OCI-LY1 (cell line): Measurements from ENCODE around the gene P3R3URF.
"Not testable (repeated sequence)": the region's sequence is repeated elsewhere in the genome, so short reads cannot be mapped to it uniquely, and the experiment has no call there.

Experiments
- CTCF ChIP-seq: fragments of 200-600 bp; sonication (generic), shearing (Covaris generic); IDR thresholded peaks from 2 replicates; pipeline ENCODE4 v1.5.1; 2017; ENCODE audit warnings: mild to moderate bottlenecking, antibody characterized with exemption, low read length, moderate library complexity, mixed read lengths
- EZH2 ChIP-seq: fragments of 200-600 bp; sonication (generic), shearing (Covaris generic); IDR thresholded peaks from 2 replicates; pipeline ENCODE4 v1.8.0; 2017; ENCODE audit warnings: borderline replicate concordance, mixed run types, mild to moderate bottlenecking, antibody characterized with exemption, low read length, moderate library complexity, mixed read lengths

GRCh38 chr1:46223055-46223454 lies 46.8 kb upstream of the P3R3URF start:
- TF ChIP-seq CTCF, EZH2: not testable (repeated sequence)
